H9 (cell line): ENCODE data around the gene FBXL13. TPM values are rescaled to one million over a fixed set of nuclear protein-coding genes. Genes with fewer than 3 reads are reported as not detected.
"Not testable (repeated sequence)": the region's sequence is repeated elsewhere in the genome, so short reads cannot be mapped to it uniquely, and the experiment has no call there.

Experiments used
- DNase-seq: peaks from one replicate; pipeline ENCODE4 v3.0.0-alpha.2; 2017
- H2AFZ ChIP-seq: one replicate; pipeline ENCODE4 v1.6.1; 2013; ENCODE audit warnings: mild to moderate bottlenecking, low read length, control low read depth, moderate library complexity
- H2AK5ac ChIP-seq: 2 replicates; pipeline ENCODE4 v1.6.1; 2013; ENCODE audit warnings: low read length, control low read depth, mixed read lengths; ENCODE audit not compliant: insufficient read length
- H2BK120ac ChIP-seq: one replicate; pipeline ENCODE4 v1.6.1; 2013; ENCODE audit warnings: low read depth, mild to moderate bottlenecking, low read length, control low read depth, inconsistent platforms; ENCODE audit not compliant: poor library complexity, severe bottlenecking
- H2BK12ac ChIP-seq: 2 replicates; pipeline ENCODE4 v1.6.1; 2013; ENCODE audit warnings: low read length, control low read depth, mixed read lengths, low read depth; ENCODE audit not compliant: insufficient read length
- H2BK15ac ChIP-seq: 2 replicates; pipeline ENCODE4 v1.6.1; 2013; ENCODE audit warnings: low read depth, low read length, control low read depth
- H2BK20ac ChIP-seq: one replicate; pipeline ENCODE4 v1.6.1; 2013; ENCODE audit warnings: low read depth, mild to moderate bottlenecking, low read length, control low read depth, inconsistent platforms; ENCODE audit not compliant: poor library complexity, severe bottlenecking
- H2BK5ac ChIP-seq: 2 replicates; pipeline ENCODE4 v1.6.1; 2013; ENCODE audit warnings: low read length, control low read depth, mixed read lengths; ENCODE audit not compliant: insufficient read length
- H3K14ac ChIP-seq: 2 replicates; pipeline ENCODE4 v1.6.1; 2013; ENCODE audit warnings: low read length, control low read depth; ENCODE audit not compliant: insufficient read depth
- H3K18ac ChIP-seq: 2 replicates; pipeline ENCODE4 v1.6.1; 2013; ENCODE audit warnings: low read depth, mild to moderate bottlenecking, mixed read lengths, low read length, control low read depth; ENCODE audit not compliant: insufficient read length
- H3K23ac ChIP-seq: 2 replicates; pipeline ENCODE4 v1.6.1; 2013; ENCODE audit warnings: low read length, control low read depth, mixed read lengths, low read depth; ENCODE audit not compliant: insufficient read length
- H3K23me2 ChIP-seq: 2 replicates; pipeline ENCODE4 v1.6.1; 2013; ENCODE audit warnings: low read depth, mild to moderate bottlenecking, mixed read lengths, low read length, control low read depth; ENCODE audit not compliant: insufficient read length, poor library complexity, severe bottlenecking
- H3K27ac ChIP-seq: 2 replicates; pipeline ENCODE4 v1.5.1; 2013; ENCODE audit warnings: low read length, control low read depth, mixed read lengths, low read depth; ENCODE audit not compliant: insufficient read length
- H3K27me3 ChIP-seq: 2 replicates; pipeline ENCODE4 v1.6.1; 2013; ENCODE audit warnings: low read length, control low read depth, inconsistent platforms; ENCODE audit not compliant: insufficient read depth
- H3K4ac ChIP-seq: 2 replicates; pipeline ENCODE4 v1.6.1; 2013; ENCODE audit warnings: low read depth, mild to moderate bottlenecking, control low read depth, inconsistent platforms, low read length, moderate library complexity
- H3K4me1 ChIP-seq: 2 replicates; pipeline ENCODE4 v1.6.1; 2013; ENCODE audit warnings: low read length, control low read depth, inconsistent platforms; ENCODE audit not compliant: insufficient read depth
- H3K4me2 ChIP-seq: 2 replicates; pipeline ENCODE4 v1.6.1; 2013; ENCODE audit warnings: low read length, control low read depth, mixed read lengths; ENCODE audit not compliant: insufficient read length, insufficient read depth
- H3K56ac ChIP-seq: 2 replicates; pipeline ENCODE4 v1.6.1; 2013; ENCODE audit warnings: low read depth, mild to moderate bottlenecking, mixed read lengths, low read length, control low read depth; ENCODE audit not compliant: insufficient read length
- H3K79me1 ChIP-seq: 2 replicates; pipeline ENCODE4 v1.6.1; 2013; ENCODE audit warnings: low read depth, mild to moderate bottlenecking, moderate library complexity, low read length, control low read depth, inconsistent platforms; ENCODE audit not compliant: insufficient read depth, poor library complexity, severe bottlenecking
- H3K79me2 ChIP-seq: 2 replicates; pipeline ENCODE4 v1.6.1; 2013; ENCODE audit warnings: low read length, control low read depth, inconsistent platforms; ENCODE audit not compliant: insufficient read depth
- H3K9ac ChIP-seq: 2 replicates; pipeline ENCODE4 v1.6.1; 2013; ENCODE audit warnings: low read length, control low read depth, mixed read lengths; ENCODE audit not compliant: insufficient read length; ENCODE audit errors: extremely low read depth
- H3K9me3 ChIP-seq: one replicate; pipeline ENCODE4 v1.6.1; 2013; ENCODE audit warnings: low read depth, low read length, inconsistent platforms; ENCODE audit not compliant: control insufficient read depth
- H3T11ph ChIP-seq: one replicate; pipeline ENCODE4 v1.6.1; 2013; ENCODE audit warnings: mild to moderate bottlenecking, low read length, control low read depth, inconsistent platforms
- H4K20me1 ChIP-seq: one replicate; pipeline ENCODE4 v1.6.1; 2013; ENCODE audit not compliant: control insufficient read depth, insufficient read length, insufficient read depth
- H4K5ac ChIP-seq: 2 replicates; pipeline ENCODE4 v1.6.1; 2013; ENCODE audit warnings: low read depth, mild to moderate bottlenecking, mixed read lengths, low read length, control low read depth; ENCODE audit not compliant: insufficient read length
- H4K8ac ChIP-seq: replicated peaks from 2 replicates; pipeline ENCODE4 v1.6.1; 2013; ENCODE audit warnings: low read length, control low read depth, mixed read lengths, low read depth; ENCODE audit not compliant: insufficient read length
- H4K91ac ChIP-seq: 2 replicates; pipeline ENCODE4 v1.6.1; 2013; ENCODE audit warnings: low read depth, mild to moderate bottlenecking, moderate library complexity, mixed read lengths, low read length, control low read depth; ENCODE audit not compliant: insufficient read length
- H3K27ac Mint-ChIP-seq, 3 experiments: 2 replicates in 2 of 3; 3 replicates in 1 of 3; pipeline ENCODE4 v1.8.0; 2020 to 2021; ENCODE audit warnings: mixed read lengths in 3 of 3, mild to moderate bottlenecking in 1 of 3, moderate library complexity in 1 of 3
- H3K27me3 Mint-ChIP-seq: 2 replicates; pipeline ENCODE4 v1.8.0; 2021; ENCODE audit warnings: low read depth, mild to moderate bottlenecking, moderate library complexity, mixed read lengths
- H3K36me3 Mint-ChIP-seq, 3 experiments: 2 replicates in 2 of 3; 3 replicates in 1 of 3; pipeline ENCODE4 v1.8.0; 2020 to 2021; ENCODE audit warnings: low read depth in 3 of 3, mixed read lengths in 3 of 3; ENCODE audit not compliant: insufficient read depth in 1 of 3
- H3K4me1 Mint-ChIP-seq, 2 experiments: 2 replicates each; pipeline ENCODE4 v1.8.0; 2020; ENCODE audit warnings: mixed read lengths in 2 of 2
- H3K4me3 Mint-ChIP-seq, 2 experiments: 2 replicates in 1 of 2; 3 replicates in 1 of 2; pipeline ENCODE4 v1.8.0; 2020 to 2021; ENCODE audit warnings: mild to moderate bottlenecking in 2 of 2, mixed read lengths in 2 of 2, moderate library complexity in 1 of 2
- H3K9me3 Mint-ChIP-seq, 2 experiments: 2 replicates in 1 of 2; 3 replicates in 1 of 2; pipeline ENCODE4 v1.8.0; 2020; ENCODE audit warnings: mild to moderate bottlenecking in 2 of 2, mixed read lengths in 2 of 2, moderate library complexity in 1 of 2
- WGBS: extraction: QIAGEN DNeasy Blood & Tissue Kit; methylation state at CpG from one replicate; pipeline ENCODE4 v1.1.7; 2013; ENCODE audit warnings: missing lambda C conversion rate, low lambda C conversion rate, mixed read lengths; ENCODE audit not compliant: insufficient read length; ENCODE audit errors: extremely low coverage; 5-methylcytosine and 5-hydroxymethylcytosine counted together
- total RNA-seq: library from RNA; stranded (reverse); gene quantifications from 2 replicates; pipeline ENCODE4 v1.2.1, GENCODE V29; 2021

FBXL13 gene
- total RNA-seq, 1 experiment from 2014 or later, result 4.4 TPM

DNA sequence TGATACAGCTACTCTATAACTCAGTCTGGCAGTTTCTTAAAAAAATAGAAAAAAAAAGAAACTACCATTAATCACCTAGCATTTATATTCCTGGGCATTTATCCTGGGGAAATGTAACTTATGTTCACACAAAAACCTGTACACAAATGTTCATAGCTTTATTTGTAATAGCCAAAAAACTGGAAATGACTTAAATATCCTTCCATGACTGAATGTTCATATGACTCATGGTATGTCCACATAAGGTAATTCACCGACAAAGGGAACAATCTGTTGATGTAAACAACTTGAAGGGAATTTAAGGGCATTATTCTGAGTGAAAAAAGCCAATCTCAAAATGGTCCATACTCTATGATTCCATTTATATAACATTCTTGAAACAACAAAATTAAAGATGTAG is 280.0 kb downstream of the FBXL13 start:
- H2BK15ac ChIP-seq, H3K9me3 Mint-ChIP-seq, DNase-seq, H3K23ac ChIP-seq, H2BK5ac ChIP-seq, H3K56ac ChIP-seq, H2BK12ac ChIP-seq, H3K23me2 ChIP-seq, H2BK120ac ChIP-seq, H4K20me1 ChIP-seq, H3K79me1 ChIP-seq, H3T11ph ChIP-seq, H2AFZ ChIP-seq, H3K4me1 ChIP-seq, H3K79me2 ChIP-seq, H3K4me2 ChIP-seq, H3K18ac ChIP-seq, H3K4me1 Mint-ChIP-seq, H3K27me3 ChIP-seq, H3K27ac ChIP-seq, H2BK20ac ChIP-seq, H3K9ac ChIP-seq, H3K4ac ChIP-seq, H3K27me3 Mint-ChIP-seq, H3K36me3 Mint-ChIP-seq, H3K14ac ChIP-seq, H4K91ac ChIP-seq, H4K8ac ChIP-seq, H2AK5ac ChIP-seq, H4K5ac ChIP-seq, H3K9me3 ChIP-seq, H3K27ac Mint-ChIP-seq, H3K4me3 Mint-ChIP-seq: not testable (repeated sequence)
- WGBS, result no CpG with 5 or more reads among the region's 1 CpG

DNA sequence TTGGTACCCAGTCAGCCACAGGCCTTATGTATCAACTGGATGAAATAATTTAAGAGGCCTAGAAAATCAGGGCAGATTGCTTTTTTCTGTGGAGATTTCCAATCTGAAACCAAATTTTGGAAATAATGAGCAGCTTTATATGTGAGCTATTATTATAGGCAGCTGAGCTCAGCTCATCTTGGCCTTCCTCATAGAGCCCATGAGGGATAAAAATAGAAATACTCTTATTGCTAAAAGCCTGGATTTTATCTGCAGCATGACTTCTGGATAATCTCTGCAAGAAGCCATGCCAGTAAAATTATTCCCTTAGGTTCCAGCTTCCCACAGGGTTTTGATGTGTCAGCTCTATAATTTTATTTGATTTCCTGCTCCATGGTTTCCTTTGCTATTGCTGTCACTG is 282.8 kb downstream of the FBXL13 start:
- H2BK20ac ChIP-seq, H3K9me3 ChIP-seq, H3K4me2 ChIP-seq, H3K23ac ChIP-seq, H3K27ac Mint-ChIP-seq, H2BK12ac ChIP-seq, H3K79me2 ChIP-seq, H3K79me1 ChIP-seq, H3K9ac ChIP-seq, H3K14ac ChIP-seq, H4K91ac ChIP-seq, H3K36me3 Mint-ChIP-seq, H2BK120ac ChIP-seq, H3K4ac ChIP-seq, H3K27ac ChIP-seq, H3K18ac ChIP-seq, H4K5ac ChIP-seq, H3K9me3 Mint-ChIP-seq, H4K20me1 ChIP-seq, H3K4me1 Mint-ChIP-seq, H3K56ac ChIP-seq, H3K4me3 Mint-ChIP-seq, H3K4me1 ChIP-seq, H2BK15ac ChIP-seq, H3T11ph ChIP-seq, H3K27me3 Mint-ChIP-seq, H4K8ac ChIP-seq, H2BK5ac ChIP-seq, H2AK5ac ChIP-seq, H2AFZ ChIP-seq, H3K23me2 ChIP-seq, DNase-seq, H3K27me3 ChIP-seq: not testable (repeated sequence)

DNA sequence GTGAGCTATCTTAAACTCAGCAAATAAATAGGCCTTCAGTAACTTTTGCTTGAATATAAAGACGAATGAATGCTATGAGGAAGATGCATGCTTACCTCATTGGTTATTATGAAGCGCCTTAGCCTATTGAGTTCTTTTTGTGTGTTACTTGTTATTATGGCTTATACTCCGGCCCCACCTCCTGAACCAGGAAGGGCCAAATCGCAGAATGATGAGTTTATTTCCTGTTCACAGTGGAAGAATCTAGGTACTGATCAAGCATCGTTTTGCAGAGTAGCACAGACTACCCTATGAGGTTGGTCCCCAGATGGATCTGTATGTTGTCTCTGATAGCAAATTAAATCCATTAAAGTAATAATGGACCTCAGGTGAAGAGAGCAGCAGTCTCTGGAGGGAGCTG is 283.2 kb downstream of the FBXL13 start:
- H4K8ac ChIP-seq, H3K79me2 ChIP-seq, H4K20me1 ChIP-seq, H2BK12ac ChIP-seq, H3K4me2 ChIP-seq, DNase-seq, H3K27ac ChIP-seq, H3K18ac ChIP-seq, H2AFZ ChIP-seq, H3K9me3 ChIP-seq, H3T11ph ChIP-seq, H3K79me1 ChIP-seq, H3K36me3 Mint-ChIP-seq, H3K27ac Mint-ChIP-seq, H3K4me3 Mint-ChIP-seq, H3K56ac ChIP-seq, H3K23ac ChIP-seq, H2BK120ac ChIP-seq, H2BK20ac ChIP-seq, H3K4me1 ChIP-seq, H3K9me3 Mint-ChIP-seq, H4K5ac ChIP-seq, H3K27me3 ChIP-seq, H3K4ac ChIP-seq, H3K23me2 ChIP-seq, H4K91ac ChIP-seq, H3K9ac ChIP-seq, H3K27me3 Mint-ChIP-seq, H2AK5ac ChIP-seq, H3K14ac ChIP-seq, H3K4me1 Mint-ChIP-seq, H2BK5ac ChIP-seq, H2BK15ac ChIP-seq: not testable (repeated sequence)
- no CpG with 5 or more reads among the region's 5 CpGs for WGBS
